T-helper 1 cell treated with Interleukin-12 subunit alpha and Interleukin-12 subunit beta and Interleukin-4 antibody, amounts not matched to agents 30 μg/mL and 1 μg/mL, for 36 hours (primary cell): ENCODE data around the gene ABHD17A.
"Not testable (repeated sequence)": the region's sequence is repeated elsewhere in the genome, so short reads cannot be mapped to it uniquely, and the experiment has no call there.

Experiments used
- H3K27ac Mint-ChIP-seq: one replicate; pipeline ENCODE4 v1.8.0; 2021; ENCODE audit warnings: mild to moderate bottlenecking, mixed read lengths
- H3K27me3 Mint-ChIP-seq: one replicate; pipeline ENCODE4 v1.8.0; 2021; ENCODE audit warnings: low read depth, mixed read lengths
- H3K36me3 Mint-ChIP-seq: one replicate; pipeline ENCODE4 v1.8.0; 2021; ENCODE audit warnings: low read depth, mixed read lengths
- H3K4me1 Mint-ChIP-seq: one replicate; pipeline ENCODE4 v1.8.0; 2021; ENCODE audit warnings: low read depth, mixed read lengths
- H3K4me3 Mint-ChIP-seq: one replicate; pipeline ENCODE4 v1.8.0; 2021; ENCODE audit warnings: mild to moderate bottlenecking, moderate library complexity, mixed read lengths
- H3K9me3 Mint-ChIP-seq: one replicate; pipeline ENCODE4 v1.8.0; 2021; ENCODE audit warnings: mixed read lengths

ABHD17A gene

DNA sequence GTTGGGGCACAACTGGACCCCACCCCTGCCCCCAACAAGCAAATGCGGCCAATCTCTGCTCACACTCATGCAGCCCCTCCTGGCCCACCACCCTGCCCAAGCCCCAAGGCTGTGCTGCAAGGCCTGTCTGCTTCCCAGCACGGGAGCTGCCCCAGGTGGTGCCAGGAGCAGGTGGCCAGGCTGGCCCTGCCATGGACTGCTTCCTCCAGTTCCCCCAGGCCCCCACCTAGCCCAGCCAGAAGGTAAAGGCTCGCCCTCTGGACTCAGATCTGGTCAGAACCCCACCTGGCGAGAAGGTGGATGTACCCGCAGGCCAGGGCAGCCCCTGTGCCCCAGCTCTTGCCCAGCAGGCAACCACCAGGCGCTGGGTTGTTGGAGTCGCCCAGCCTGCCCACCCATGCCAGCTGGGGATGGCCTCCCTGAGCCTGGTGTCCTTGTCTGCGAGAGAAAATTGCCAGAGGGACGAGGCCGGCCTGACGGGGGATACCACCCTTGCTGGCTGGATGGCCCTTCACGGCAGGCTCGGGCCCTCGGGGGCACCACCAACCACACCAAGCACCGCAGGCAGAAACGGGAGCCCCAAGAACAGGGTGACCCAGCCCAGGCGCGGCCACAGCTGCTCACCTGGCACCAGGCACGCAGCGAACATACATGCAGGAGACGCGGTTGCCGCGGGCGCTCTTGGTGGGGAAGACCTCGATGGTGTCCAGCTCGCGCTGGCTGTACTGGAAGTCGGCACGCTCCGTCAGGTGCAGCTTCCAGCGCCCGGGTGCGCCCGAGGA lies 4.5 kb downstream of the ABHD17A start:
- Mint-ChIP-seq H3K4me3 (no peak overlapping the region), H3K36me3 (peaks cover 23% of the 10 kb centered on the region), H3K27ac (no peak overlapping the region), H3K27me3 (no peaks in the 10 kb centered on the region), H3K4me1 (peaks cover 25% of the 10 kb centered on the region), H3K9me3 (no peaks in the 10 kb centered on the region)

GRCh38 chr19:1879982-1880381 lies 5.3 kb downstream of the ABHD17A start:
- H3K27me3 Mint-ChIP-seq: not testable (repeated sequence)

GRCh38 chr19:1878583-1878982 lies 6.7 kb downstream of the ABHD17A start:
- H3K27ac Mint-ChIP-seq: peak overlapping the region; percentile 36
- not testable (repeated sequence) for H3K4me3 Mint-ChIP-seq, H3K27me3 Mint-ChIP-seq, H3K9me3 Mint-ChIP-seq
- peaks cover 33% of the 10 kb centered on the region for H3K4me1 Mint-ChIP-seq
- peaks cover 28% of the 10 kb centered on the region for H3K36me3 Mint-ChIP-seq

More at GRCh38 chr19:1879982-1880381, 5.3 kb downstream of the ABHD17A start:
- not testable (repeated sequence) for H3K27ac Mint-ChIP-seq, H3K4me3 Mint-ChIP-seq, H3K9me3 Mint-ChIP-seq
- Mint-ChIP-seq H3K36me3 (peaks cover 28% of the 10 kb centered on the region), H3K4me1 (peaks cover 29% of the 10 kb centered on the region)

DNA sequence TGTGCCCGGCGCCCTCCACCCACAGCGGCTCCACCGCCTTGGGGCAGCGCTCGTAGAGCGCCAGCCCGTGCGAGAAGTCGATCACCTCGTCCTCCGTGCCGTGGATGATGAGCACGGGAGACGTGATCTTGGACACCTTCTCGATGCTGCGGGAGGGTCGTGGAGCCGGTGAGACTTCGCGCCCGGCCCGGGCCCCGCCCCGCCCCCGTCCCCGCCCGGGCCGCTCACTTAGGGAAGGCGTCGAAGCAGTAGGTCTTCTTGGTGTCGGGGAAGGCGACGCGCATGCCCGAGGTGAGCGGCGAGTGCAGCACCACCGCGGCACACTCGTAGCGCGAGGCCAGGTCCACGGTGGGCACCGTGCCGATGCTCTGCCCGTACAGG lies 8.0 kb downstream of the ABHD17A start:
- Mint-ChIP-seq H3K36me3 (peaks cover 18% of the 10 kb centered on the region), H3K4me1 (peaks cover 20% of the 10 kb centered on the region)
- not testable (repeated sequence) for H3K27me3 Mint-ChIP-seq, H3K27ac Mint-ChIP-seq, H3K4me3 Mint-ChIP-seq, H3K9me3 Mint-ChIP-seq

DNA sequence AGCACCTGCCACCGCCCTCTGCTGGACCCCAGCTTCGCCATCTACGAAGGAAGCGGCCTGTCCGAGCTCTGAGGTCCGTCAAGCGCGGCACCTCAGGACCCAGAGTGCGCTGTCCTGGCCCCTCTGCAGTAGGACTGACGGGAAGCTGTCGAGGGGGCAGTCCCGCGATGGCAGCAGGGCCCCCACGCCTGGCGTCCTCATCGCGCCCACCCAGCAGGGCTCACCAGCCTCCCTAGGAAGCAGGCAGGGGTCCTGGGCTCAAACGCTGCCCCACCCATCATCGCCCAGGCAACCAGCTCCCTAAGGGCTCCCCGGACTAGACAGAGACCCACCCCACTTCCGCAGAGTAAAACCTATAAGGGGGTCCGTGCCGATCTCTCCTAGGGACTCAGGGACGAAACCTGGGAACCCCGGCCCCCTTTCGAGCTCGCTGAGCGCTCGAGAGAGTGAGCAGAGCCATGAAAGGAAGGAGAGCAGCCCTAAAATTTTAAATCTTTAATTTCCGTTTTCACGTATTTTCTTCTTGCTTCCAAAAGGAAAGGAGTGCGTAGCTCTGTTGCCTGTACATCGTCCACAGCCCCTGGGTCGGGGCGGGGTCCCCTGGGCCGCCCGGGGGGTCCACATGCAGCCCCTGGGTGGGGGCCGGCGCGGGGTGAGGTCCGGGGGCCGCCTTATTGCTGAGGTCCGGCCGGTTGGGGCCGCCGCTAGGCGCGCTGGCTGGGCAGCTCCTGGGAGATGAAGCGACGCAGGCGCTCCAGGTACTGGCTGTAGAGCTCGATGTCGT lies 8.6 kb downstream of the ABHD17A start:
- peak overlapping the region; percentile 87 for H3K27ac Mint-ChIP-seq
- peaks cover 18% of the 10 kb centered on the region for H3K36me3 Mint-ChIP-seq
- H3K4me3 Mint-ChIP-seq: peak overlapping the region; percentile 86
- not testable (repeated sequence) for H3K27me3 Mint-ChIP-seq, H3K9me3 Mint-ChIP-seq
- peaks cover 17% of the 10 kb centered on the region for H3K4me1 Mint-ChIP-seq

DNA sequence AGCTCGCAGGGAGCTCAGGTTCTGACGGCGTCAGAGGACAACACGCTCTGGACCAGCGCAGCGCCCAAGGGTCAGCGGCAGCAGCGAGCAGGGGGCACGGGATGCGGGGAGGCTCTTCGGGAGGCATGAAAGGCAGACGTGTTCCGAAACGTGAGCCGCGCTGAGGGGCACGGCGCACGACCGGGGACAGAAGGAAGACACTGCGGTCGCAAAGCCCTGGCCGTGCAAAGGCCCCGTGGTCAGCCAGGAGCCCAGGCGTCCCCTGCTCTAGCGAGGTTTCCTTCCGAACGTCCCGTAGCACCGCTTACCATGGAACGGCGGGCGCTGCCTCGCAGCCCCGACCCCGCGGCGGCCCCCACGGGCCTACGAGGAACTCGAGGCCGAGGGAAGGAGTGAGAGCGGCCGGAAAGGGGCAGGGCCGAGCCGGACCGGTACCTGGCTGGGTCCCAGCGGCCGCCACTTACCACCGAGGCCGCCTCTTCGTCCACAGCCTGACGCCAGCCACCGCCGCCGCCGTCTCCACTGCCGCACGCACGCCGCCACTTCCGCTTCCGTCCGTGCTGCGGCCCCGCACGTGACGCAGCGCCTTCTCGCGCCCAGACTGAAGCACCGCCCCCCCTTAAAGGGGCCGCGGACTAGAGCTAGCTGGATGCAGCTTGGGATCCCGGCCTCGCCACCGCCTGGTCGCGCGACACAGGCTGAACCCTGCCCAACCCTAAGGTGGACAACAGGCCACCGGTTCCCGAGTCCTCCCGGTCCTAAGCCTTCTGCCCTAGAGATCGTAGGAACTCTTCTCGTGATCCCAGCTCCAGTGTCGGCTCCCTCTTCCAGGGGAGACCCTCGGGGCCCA lies 9.4 kb downstream of the ABHD17A start:
- peak overlapping the region; percentile 99 for H3K4me3 Mint-ChIP-seq
- peaks cover 17% of the 10 kb centered on the region for H3K4me1 Mint-ChIP-seq
- H3K9me3 Mint-ChIP-seq: no peaks in the 10 kb centered on the region
- H3K27me3 Mint-ChIP-seq: no peaks in the 10 kb centered on the region
- H3K27ac Mint-ChIP-seq: peak overlapping the region; percentile 97
- H3K36me3 Mint-ChIP-seq: peaks cover 18% of the 10 kb centered on the region

- H3K27me3 Mint-ChIP-seq, H3K9me3 Mint-ChIP-seq: not testable (repeated sequence)
- Mint-ChIP-seq H3K27ac (peak overlapping the region; percentile 97), H3K4me3 (peak overlapping the region; percentile 99), H3K4me1 (peaks cover 16% of the 10 kb centered on the region), H3K36me3 (peaks cover 20% of the 10 kb centered on the region)
Observed at GRCh38 chr19:1875265-1875645, 10.0 kb downstream of the ABHD17A start.

- Mint-ChIP-seq H3K36me3 (peaks cover 20% of the 10 kb centered on the region), H3K4me1 (peaks cover 16% of the 10 kb centered on the region), H3K27me3 (no peaks in the 10 kb centered on the region), H3K4me3 (peak overlapping the region; percentile 99), H3K27ac (peak overlapping the region; percentile 97), H3K9me3 (no peaks in the 10 kb centered on the region)
Observed at GRCh38 chr19:1874554-1875185, 10.6 kb downstream of the ABHD17A start.

DNA sequence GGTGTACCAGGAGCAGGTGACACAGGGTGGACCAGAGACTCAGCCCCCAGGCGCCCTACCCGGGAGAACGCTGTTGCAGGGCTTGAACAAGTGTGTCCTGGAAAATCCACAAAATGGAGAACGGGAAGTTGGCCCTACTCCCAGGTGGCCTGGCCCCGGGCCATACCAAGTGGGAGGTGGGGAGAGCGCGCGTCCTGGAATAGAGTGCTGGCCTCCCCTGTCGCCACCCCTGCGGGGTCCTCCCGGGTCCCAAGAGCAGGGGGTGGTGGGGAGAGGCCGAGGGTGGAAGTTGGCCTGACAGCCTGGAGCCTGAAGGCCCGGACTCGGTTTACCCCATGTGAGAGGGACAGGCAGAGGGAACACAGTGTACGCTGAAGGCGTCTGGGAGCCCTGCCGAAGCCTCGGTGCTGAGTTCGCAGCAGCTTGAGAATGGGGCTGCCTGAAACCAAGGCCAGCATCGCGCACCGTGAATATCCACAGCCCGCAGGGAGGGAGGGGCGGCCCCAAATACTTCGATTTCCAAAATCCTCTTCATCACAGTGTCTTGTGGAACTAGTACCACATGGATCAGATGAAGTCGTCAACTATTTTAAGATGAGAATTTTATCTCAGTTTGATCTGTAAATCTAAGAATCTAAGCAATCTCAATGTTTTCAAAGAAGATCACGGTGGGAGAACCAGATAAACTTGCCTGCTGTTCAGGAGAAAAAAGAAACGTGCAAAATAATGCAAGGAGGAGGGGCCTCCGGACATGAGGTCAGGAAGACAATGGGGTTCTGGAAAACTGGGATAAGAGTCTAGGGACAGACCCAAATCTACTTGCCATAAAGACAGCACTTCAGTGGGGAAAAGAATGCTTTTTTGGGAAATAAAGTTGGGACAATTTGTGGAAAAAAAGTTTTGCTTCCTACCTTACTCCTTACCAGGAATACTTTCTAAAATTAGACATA lies 11.5 kb downstream of the ABHD17A start:
- H3K27me3 Mint-ChIP-seq: no peaks in the 10 kb centered on the region
- H3K4me1 Mint-ChIP-seq: peaks cover 20% of the 10 kb centered on the region
- H3K9me3 Mint-ChIP-seq: no peaks in the 10 kb centered on the region
- H3K36me3 Mint-ChIP-seq: peaks cover 20% of the 10 kb centered on the region
- H3K4me3 Mint-ChIP-seq: peak overlapping the region; percentile 99
- H3K27ac Mint-ChIP-seq: peak overlapping the region; percentile 97

DNA sequence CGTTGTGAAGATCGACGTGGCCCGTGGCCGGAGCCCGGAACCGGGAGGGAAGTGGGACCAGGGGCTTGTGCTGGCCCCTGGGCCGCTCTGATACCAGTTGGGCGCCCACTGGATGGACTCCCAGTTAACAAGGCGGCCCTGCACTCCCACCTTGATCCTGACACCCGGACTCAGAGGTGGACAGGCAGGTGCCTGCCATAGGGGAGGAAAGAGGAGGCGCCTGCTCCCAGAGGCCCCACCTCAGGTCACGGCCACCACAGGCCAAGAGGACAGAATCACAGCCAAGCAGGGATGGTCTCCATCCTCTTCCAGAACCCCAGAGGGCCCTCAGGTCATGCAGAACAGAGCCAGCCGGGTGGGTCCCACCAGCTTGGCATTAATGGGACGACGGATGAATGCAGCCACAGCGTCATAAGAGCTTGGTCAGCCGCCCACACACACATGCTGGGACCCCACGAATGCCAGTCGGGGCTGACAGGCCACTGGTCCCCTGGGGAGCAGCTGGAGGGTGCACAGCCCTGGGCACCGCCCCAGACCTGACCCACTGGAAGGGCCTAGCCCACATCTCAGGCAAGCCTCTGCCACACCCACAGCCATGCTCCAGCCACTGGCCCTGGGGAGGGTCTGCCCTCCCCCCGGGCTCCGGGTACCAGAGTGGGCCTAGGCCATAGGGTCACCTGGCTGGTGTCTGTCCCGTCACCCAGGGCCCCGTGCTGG lies 12.3 kb downstream of the ABHD17A start:
- Mint-ChIP-seq H3K4me1 (peaks cover 24% of the 10 kb centered on the region), H3K36me3 (peaks cover 17% of the 10 kb centered on the region), H3K27ac (no peak overlapping the region), H3K27me3 (no peaks in the 10 kb centered on the region), H3K9me3 (no peaks in the 10 kb centered on the region), H3K4me3 (no peak overlapping the region)

- no peak overlapping the region for H3K4me3 Mint-ChIP-seq
- no peak overlapping the region for H3K27ac Mint-ChIP-seq
- no peaks in the 10 kb centered on the region for H3K27me3 Mint-ChIP-seq
- H3K36me3 Mint-ChIP-seq: peaks cover 21% of the 10 kb centered on the region
- no peaks in the 10 kb centered on the region for H3K9me3 Mint-ChIP-seq
- H3K4me1 Mint-ChIP-seq: peaks cover 26% of the 10 kb centered on the region
Observed at GRCh38 chr19:1871630-1872029, 13.7 kb downstream of the ABHD17A start.

DNA sequence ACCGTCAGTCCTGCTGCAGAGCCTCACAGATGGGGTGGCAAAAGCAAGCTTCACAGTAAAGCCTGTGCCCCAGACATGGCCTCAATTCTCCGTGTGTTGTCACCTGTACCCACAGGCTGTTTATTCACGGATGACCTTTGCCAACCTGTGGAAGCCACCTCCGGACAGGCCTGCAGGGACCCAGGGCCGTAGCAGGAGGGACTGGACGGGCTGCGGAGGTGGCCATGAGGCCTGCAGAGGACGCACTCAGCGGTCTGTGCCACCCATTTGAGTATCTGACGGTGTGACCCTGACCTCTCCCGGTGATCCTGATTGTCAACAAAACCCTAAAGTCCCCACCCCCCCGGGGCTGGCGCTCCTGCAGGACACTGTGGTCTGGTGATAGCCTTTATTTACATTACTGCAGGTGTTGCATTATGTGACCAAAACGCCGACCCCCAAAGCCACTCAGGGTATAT lies 14.1 kb downstream of the ABHD17A start:
- H3K27me3 Mint-ChIP-seq: no peaks in the 10 kb centered on the region
- H3K9me3 Mint-ChIP-seq: no peaks in the 10 kb centered on the region
- no peak overlapping the region for H3K4me3 Mint-ChIP-seq
- H3K4me1 Mint-ChIP-seq: peaks cover 26% of the 10 kb centered on the region
- no peak overlapping the region for H3K27ac Mint-ChIP-seq
- H3K36me3 Mint-ChIP-seq: peaks cover 21% of the 10 kb centered on the region

DNA sequence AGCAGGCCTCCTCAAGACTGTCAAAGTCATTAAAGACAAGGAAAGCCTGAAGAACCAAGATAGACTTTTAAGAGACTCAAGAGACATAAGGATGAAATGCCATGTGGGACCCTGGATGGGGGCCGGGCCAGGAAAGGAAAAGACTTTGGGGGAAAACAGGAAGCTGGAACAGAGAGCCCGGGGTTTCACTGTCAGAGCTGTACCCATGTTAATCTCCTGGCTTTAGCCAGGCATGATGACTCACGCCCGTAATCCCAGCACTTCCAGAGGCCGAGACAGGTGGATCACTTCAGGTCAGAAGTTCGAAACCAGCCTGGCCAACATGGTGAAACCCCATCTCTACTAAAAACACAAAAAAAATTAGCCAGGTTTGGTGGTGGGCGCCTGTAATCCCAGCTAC lies 16.3 kb downstream of the ABHD17A start:
- peak overlapping the region; percentile 52 for H3K27ac Mint-ChIP-seq
- H3K27me3 Mint-ChIP-seq: no peaks in the 10 kb centered on the region
- peaks cover 8% of the 10 kb centered on the region for H3K36me3 Mint-ChIP-seq
- peaks cover 15% of the 10 kb centered on the region for H3K4me1 Mint-ChIP-seq
- no peaks in the 10 kb centered on the region for H3K9me3 Mint-ChIP-seq
- H3K4me3 Mint-ChIP-seq: no peak overlapping the region
